Measurements from ENCODE around the gene LYPD6B.

DNA sequence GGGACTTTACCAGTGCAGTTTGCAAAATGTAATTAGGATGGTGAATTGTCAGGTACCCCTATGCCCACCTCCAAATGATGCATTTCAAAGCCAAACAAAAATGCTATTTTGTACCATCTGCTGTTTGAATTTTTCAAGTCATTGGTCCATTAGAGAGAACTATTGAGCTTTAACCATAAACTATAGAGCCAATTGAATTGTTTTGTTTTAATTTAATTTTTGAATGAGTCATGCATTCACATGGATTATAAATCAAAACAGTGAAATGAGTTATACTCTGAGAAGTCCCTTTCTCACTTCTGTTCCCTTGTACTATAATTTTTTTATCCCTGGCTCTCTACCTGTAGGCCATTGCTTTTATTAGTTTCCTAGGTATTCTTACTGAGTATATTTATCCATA is 151.3 kb downstream of the LYPD6B start:
- TF ChIP-seq, protein P1, sequence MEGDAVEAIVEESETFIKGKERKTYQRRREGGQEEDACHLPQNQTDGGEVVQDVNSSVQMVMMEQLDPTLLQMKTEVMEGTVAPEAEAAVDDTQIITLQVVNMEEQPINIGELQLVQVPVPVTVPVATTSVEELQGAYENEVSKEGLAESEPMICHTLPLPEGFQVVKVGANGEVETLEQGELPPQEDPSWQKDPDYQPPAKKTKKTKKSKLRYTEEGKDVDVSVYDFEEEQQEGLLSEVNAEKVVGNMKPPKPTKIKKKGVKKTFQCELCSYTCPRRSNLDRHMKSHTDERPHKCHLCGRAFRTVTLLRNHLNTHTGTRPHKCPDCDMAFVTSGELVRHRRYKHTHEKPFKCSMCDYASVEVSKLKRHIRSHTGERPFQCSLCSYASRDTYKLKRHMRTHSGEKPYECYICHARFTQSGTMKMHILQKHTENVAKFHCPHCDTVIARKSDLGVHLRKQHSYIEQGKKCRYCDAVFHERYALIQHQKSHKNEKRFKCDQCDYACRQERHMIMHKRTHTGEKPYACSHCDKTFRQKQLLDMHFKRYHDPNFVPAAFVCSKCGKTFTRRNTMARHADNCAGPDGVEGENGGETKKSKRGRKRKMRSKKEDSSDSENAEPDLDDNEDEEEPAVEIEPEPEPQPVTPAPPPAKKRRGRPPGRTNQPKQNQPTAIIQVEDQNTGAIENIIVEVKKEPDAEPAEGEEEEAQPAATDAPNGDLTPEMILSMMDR (conservative IDR thresholded peaks at IDR 0.05; ENCODE audit: low read depth in 2 of 2), result no peak
- TF ChIP-seq, protein P2, sequence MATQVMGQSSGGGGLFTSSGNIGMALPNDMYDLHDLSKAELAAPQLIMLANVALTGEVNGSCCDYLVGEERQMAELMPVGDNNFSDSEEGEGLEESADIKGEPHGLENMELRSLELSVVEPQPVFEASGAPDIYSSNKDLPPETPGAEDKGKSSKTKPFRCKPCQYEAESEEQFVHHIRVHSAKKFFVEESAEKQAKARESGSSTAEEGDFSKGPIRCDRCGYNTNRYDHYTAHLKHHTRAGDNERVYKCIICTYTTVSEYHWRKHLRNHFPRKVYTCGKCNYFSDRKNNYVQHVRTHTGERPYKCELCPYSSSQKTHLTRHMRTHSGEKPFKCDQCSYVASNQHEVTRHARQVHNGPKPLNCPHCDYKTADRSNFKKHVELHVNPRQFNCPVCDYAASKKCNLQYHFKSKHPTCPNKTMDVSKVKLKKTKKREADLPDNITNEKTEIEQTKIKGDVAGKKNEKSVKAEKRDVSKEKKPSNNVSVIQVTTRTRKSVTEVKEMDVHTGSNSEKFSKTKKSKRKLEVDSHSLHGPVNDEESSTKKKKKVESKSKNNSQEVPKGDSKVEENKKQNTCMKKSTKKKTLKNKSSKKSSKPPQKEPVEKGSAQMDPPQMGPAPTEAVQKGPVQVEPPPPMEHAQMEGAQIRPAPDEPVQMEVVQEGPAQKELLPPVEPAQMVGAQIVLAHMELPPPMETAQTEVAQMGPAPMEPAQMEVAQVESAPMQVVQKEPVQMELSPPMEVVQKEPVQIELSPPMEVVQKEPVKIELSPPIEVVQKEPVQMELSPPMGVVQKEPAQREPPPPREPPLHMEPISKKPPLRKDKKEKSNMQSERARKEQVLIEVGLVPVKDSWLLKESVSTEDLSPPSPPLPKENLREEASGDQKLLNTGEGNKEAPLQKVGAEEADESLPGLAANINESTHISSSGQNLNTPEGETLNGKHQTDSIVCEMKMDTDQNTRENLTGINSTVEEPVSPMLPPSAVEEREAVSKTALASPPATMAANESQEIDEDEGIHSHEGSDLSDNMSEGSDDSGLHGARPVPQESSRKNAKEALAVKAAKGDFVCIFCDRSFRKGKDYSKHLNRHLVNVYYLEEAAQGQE (IDR thresholded peaks at IDR 0.05; ENCODE audit: unreplicated experiment), result no peak
- no peak for TF ChIP-seq POLR2AphosphoS5 (IDR thresholded peaks at IDR 0.05; ENCODE audit: low read depth)
- TF ChIP-seq EZH2 (IDR thresholded peaks at IDR 0.05; ENCODE audit: low read depth, unreplicated experiment), result no peak
- TF ChIP-seq JUNB (IDR thresholded peaks at IDR 0.05; ENCODE audit: unreplicated experiment), result no peak
- no peak for TF ChIP-seq EZH2phosphoT487 (IDR thresholded peaks at IDR 0.05; ENCODE audit: unreplicated experiment)
